ENCODE results near the gene PTPN4. TPM values are rescaled to one million over a fixed set of nuclear protein-coding genes. Genes with fewer than 3 reads are reported as not detected.

Gene PTPN4
- total and polyA plus RNA-seq, 9 of the 15 experiments (the other 6 are each of a cell fraction or from before 2014, with no cell fraction given) = 5.0 to 32.8 (median 27.3) TPM

DNA sequence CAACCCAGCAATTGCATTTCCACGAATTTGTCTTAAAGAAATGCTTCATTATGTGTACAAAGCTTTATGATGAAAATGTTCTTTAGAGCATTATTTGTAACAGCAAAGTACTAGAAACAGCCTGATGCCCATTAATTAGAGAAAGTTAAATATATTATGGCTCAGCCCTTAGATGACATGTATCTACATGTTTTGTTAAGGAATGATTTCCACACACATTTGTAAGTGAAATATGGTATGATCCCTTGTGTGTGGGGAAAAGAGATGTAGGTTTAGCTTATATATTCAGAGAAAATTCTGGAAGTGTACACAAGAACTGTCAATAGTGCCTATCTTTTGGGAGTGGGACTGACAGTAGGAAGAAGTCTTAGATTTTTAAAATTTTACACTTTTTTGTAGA, 3.8 kb upstream of the PTPN4 start (continued):
- TF ChIP-seq ZBTB26 (CRISPR knock-in tag; IDR thresholded peaks at IDR 0.05) = no peak
- no peak for TF ChIP-seq POLR2AphosphoS2 (IDR thresholded peaks at IDR 0.05; ENCODE audit: low read length)
- no peak for TF ChIP-seq KDM2B (CRISPR knock-in tag; IDR thresholded peaks at IDR 0.05)
- no peak for TF ChIP-seq NCOA6 (IDR thresholded peaks at IDR 0.05)
- TF ChIP-seq MAFG (tag; conservative IDR thresholded peaks at IDR 0.05) = no peak
- TF ChIP-seq RBBP5 (IDR thresholded peaks at IDR 0.05; ENCODE audit: borderline replicate concordance, insufficient read depth, low read length, poor library complexity, severe bottlenecking) = no peak
- no peak for TF ChIP-seq E2F3 (CRISPR knock-in tag; IDR thresholded peaks at IDR 0.05)
- no peak for TF ChIP-seq ZNF311 (CRISPR knock-in tag; IDR thresholded peaks at IDR 0.05)
- no peak for TF ChIP-seq ERF (CRISPR knock-in tag; IDR thresholded peaks at IDR 0.05)

GRCh38 chr2:119756837-119757236, 2.9 kb upstream of the PTPN4 start:
- no TSS peak for BruUV-seq (replicated peaks)
- Histone ChIP-seq H3K9me3 (replicated peaks; ENCODE audit: control insufficient read depth, insufficient read depth, low read depth, low read length) (no peaks in the 10 kb centered on the region), H3K36me3 (ENCODE audit: control insufficient read depth, insufficient read depth, low read length) (no peaks in the 10 kb centered on the region), H3K79me2 (ENCODE audit: control insufficient read depth, insufficient read depth, low read length) (peaks cover 17% of the 10 kb centered on the region), H3K9me1 (ENCODE audit: control insufficient read depth, insufficient read depth, low read length) (no peaks in the 10 kb centered on the region), H3K4me1 (replicated peaks in 1 of 2; ENCODE audit: control insufficient read depth in 2 of 2, insufficient read depth in 2 of 2, low read length in 2 of 2) (peaks cover 9 to 11% of the 10 kb centered on the region in 2 experiments; a peak in 3 of 5 replicates), H3K9ac (ENCODE audit: insufficient read depth in 1 of 2, low read depth in 2 of 2, low read length in 2 of 2) (peak overlapping the region in 1 of 2 experiments; percentile 24; a peak in 1 of 4 replicates), H2AFZ (ENCODE audit: low read depth, low read length) (peak overlapping the region; percentile 90), H3K27me3 (ENCODE audit: control insufficient read depth in 2 of 2, insufficient read depth in 2 of 2, low read length in 2 of 2) (no peaks in the 10 kb centered on the region), H4K20me1 (replicated peaks; ENCODE audit: control insufficient read depth, insufficient read depth, low read length) (no peaks in the 10 kb centered on the region), H3K27ac (ENCODE audit: extremely low read depth, low read depth, low read length) (no peak overlapping the region), H3K4me3 (no peak overlapping the region), H3K4me2 (ENCODE audit: insufficient read depth, low read length) (peak overlapping the region; percentile 42)
- WGBS (ENCODE audit: insufficient coverage, low coverage, missing lambda C conversion rate) = 41% methylated on average over 5 of the region's 5 CpGs
- intact Hi-C loops (cut with micrococcal nuclease) (no loop called here), in situ Hi-C loops (cut with MboI) (no loop called here)
- POLR2A ChIA-PET = interaction anchor here (0.6 to 0.8 kb wide), 2 partner anchors 17 to 29 kb away, joined by 3 read pairs; no protein-coding TSS in a partner anchor
- CTCF ChIA-PET (ENCODE audit: low intra/inter-chr PET ratio) = interaction anchor here (2.2 kb wide), 1 partner anchor 418 kb away, joined by 7 read pairs; no protein-coding TSS in a partner anchor
- DNase-seq (ENCODE audit: extremely low read depth in 1 of 4, low spot score in 3 of 4) (peak in 2 of 4 experiments; percentile 57 to 72), FAIRE-seq (no peak), ATAC-seq (no peak)
- TF ChIP-seq ZBED1 (IDR thresholded peaks at IDR 0.05) = no peak
- no peak for TF ChIP-seq POLR2AphosphoS5 (IDR thresholded peaks at IDR 0.05; ENCODE audit: control insufficient read depth, insufficient read depth, low read depth, low read length)
- no peak for TF ChIP-seq CC2D1A (IDR thresholded peaks at IDR 0.05)
- peak; percentile 50 for TF ChIP-seq DPF2 (IDR thresholded peaks at IDR 0.05)
- no peak for TF ChIP-seq HMG20A (CRISPR knock-in tag; conservative IDR thresholded peaks at IDR 0.05)
- TF ChIP-seq, protein P1, sequence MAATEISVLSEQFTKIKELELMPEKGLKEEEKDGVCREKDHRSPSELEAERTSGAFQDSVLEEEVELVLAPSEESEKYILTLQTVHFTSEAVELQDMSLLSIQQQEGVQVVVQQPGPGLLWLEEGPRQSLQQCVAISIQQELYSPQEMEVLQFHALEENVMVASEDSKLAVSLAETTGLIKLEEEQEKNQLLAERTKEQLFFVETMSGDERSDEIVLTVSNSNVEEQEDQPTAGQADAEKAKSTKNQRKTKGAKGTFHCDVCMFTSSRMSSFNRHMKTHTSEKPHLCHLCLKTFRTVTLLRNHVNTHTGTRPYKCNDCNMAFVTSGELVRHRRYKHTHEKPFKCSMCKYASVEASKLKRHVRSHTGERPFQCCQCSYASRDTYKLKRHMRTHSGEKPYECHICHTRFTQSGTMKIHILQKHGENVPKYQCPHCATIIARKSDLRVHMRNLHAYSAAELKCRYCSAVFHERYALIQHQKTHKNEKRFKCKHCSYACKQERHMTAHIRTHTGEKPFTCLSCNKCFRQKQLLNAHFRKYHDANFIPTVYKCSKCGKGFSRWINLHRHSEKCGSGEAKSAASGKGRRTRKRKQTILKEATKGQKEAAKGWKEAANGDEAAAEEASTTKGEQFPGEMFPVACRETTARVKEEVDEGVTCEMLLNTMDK (IDR thresholded peaks at IDR 0.05; ENCODE audit: borderline replicate concordance, insufficient read depth, low read depth, low read length, poor library complexity, severe bottlenecking) = no peak
- TF ChIP-seq ZNF239 (CRISPR knock-in tag; IDR thresholded peaks at IDR 0.05) = no peak
- no peak for TF ChIP-seq BACH1 (tag; IDR thresholded peaks at IDR 0.05)
- no peak for TF ChIP-seq ZC3H8 (IDR thresholded peaks at IDR 0.05)
- TF ChIP-seq LEF1 (IDR thresholded peaks at IDR 0.05) = no peak
- no peak for TF ChIP-seq ZNF695 (CRISPR knock-in tag; IDR thresholded peaks at IDR 0.05)
- no peak for TF ChIP-seq NFIX (CRISPR knock-in tag; IDR thresholded peaks at IDR 0.05; ENCODE audit: low read depth)

Data from K562 (cell line).